GM18502 (cell line): ENCODE results near the gene BCAS4.
A peak's percentile ranks its signal among the peaks of the same experiment; 100 is the strongest.
"Not testable (repeated sequence)": the region's sequence is repeated elsewhere in the genome, so short reads cannot be mapped to it uniquely, and the experiment has no call there.

Experiments
- ATAC-seq: cut with Tn5 transposase; IDR thresholded peaks from one replicate; pipeline ENCODE4 v1.9.1; 2021; ENCODE audit warnings: mild to moderate bottlenecking; ENCODE audit not compliant: unreplicated experiment, poor library complexity

BCAS4 gene

GRCh38 chr20:50769551-50770085 lies 25.2 kb upstream of the BCAS4 start:
- ATAC-seq = not testable (repeated sequence)

GRCh38 chr20:50771419-50772080 lies 23.3 kb upstream of the BCAS4 start:
- not testable (repeated sequence) for ATAC-seq

GRCh38 chr20:50772420-50773185 lies 22.3 kb upstream of the BCAS4 start:
- no peak for ATAC-seq

GRCh38 chr20:50774515-50774914 lies 20.3 kb upstream of the BCAS4 start:
- ATAC-seq = no peak

GRCh38 chr20:50776122-50776817 lies 18.6 kb upstream of the BCAS4 start:
- no peak for ATAC-seq

- ATAC-seq = no peak
Measured at GRCh38 chr20:50777373-50777772, 17.5 kb upstream of the BCAS4 start.

GRCh38 chr20:50778994-50779393 lies 15.9 kb upstream of the BCAS4 start:
- ATAC-seq = not testable (repeated sequence)

- no peak for ATAC-seq
Measured at GRCh38 chr20:50783390-50783789, 11.5 kb upstream of the BCAS4 start.

GRCh38 chr20:50783903-50784302 lies 11.0 kb upstream of the BCAS4 start:
- ATAC-seq = no peak

GRCh38 chr20:50784464-50784863 lies 10.4 kb upstream of the BCAS4 start:
- no peak for ATAC-seq

GRCh38 chr20:50786703-50787102 lies 8.2 kb upstream of the BCAS4 start:
- no peak for ATAC-seq

GRCh38 chr20:50787181-50787580 lies 7.7 kb upstream of the BCAS4 start:
- no peak for ATAC-seq

GRCh38 chr20:50788045-50788991 lies 6.5 kb upstream of the BCAS4 start:
- ATAC-seq = no peak

GRCh38 chr20:50789968-50790650 lies 4.8 kb upstream of the BCAS4 start:
- no peak for ATAC-seq

- ATAC-seq = peak; percentile 54
Measured at GRCh38 chr20:50790651-50791277, 4.1 kb upstream of the BCAS4 start.

GRCh38 chr20:50792708-50793574 lies 1.9 kb upstream of the BCAS4 start:
- no peak for ATAC-seq

GRCh38 chr20:50793575-50794016 lies 1.3 kb upstream of the BCAS4 start:
- not testable (repeated sequence) for ATAC-seq
